Breast epithelium (tissue), 4 donors: ENCODE measurements around the gene EEF1A2. TPM values are rescaled to one million over a fixed set of nuclear protein-coding genes. Genes with fewer than 3 reads are reported as not detected.

Experiments
- DNase-seq, 2 donors: peaks; one replicate each; pipeline ENCODE4 v3.0.0-alpha.2; 2019; ENCODE audit warnings: low spot score in 2 of 2
- H3K27ac ChIP-seq, 2 donors: fragments of 200-600 bp; sonication (generic) in 1 of 2; one replicate each; pipeline ENCODE4 v1.5.1; 2016 to 2019; ENCODE audit warnings: mild to moderate bottlenecking in 1 of 2
- H3K27me3 ChIP-seq, 2 donors: fragments of 200-600 bp; sonication (generic) in 1 of 2; one replicate each; pipeline versions ENCODE4 v1.5.1 to v1.6.0; 2017 to 2019; ENCODE audit warnings: control low read depth in 1 of 2, mild to moderate bottlenecking in 1 of 2
- H3K36me3 ChIP-seq: fragments of 200-600 bp; one replicate; pipeline ENCODE4 v1.5.1; 2019
- H3K4me1 ChIP-seq, 2 donors: fragments of 200-600 bp; sonication (generic); one replicate each; pipeline ENCODE4 v1.5.1; 2016 to 2019; ENCODE audit warnings: control low read depth in 1 of 2
- H3K4me3 ChIP-seq, 3 donors: fragments of 200-600 bp; sonication (generic); 1 replicate in 2 of 3; 2 replicates in 1 of 3; pipeline ENCODE4 v1.5.1; 2016 to 2019; ENCODE audit warnings: mild to moderate bottlenecking in 3 of 3, moderate library complexity in 2 of 3
- H3K9me3 ChIP-seq, 2 donors: fragments of 200-600 bp; sonication (generic) in 1 of 2; one replicate each; pipeline ENCODE4 v1.5.1; 2016 to 2019; ENCODE audit warnings: control low read depth in 1 of 2
- POLR2A ChIP-seq: fragments of 450-650 bp; IDR thresholded peaks from one replicate; pipeline ENCODE4 v1.6.1; 2016; ENCODE audit warnings: antibody characterized with exemption, mild to moderate bottlenecking, moderate library complexity
- POLR2AphosphoS5 ChIP-seq, 3 donors: sonication (generic); formaldehyde crosslinking; IDR thresholded peaks; one replicate each; pipeline ENCODE4 v1.6.1; 2017; ENCODE audit warnings: antibody characterized with exemption in 3 of 3
- intact Hi-C: fragments of 100-400 bp; cut with DNase I; formaldehyde crosslinking; loops from one replicate; pipeline ENCODE4 v1.15.1; 2023; ENCODE audit warnings: low total_unique reads
- total RNA-seq, 3 donors: library from RNA; depleted of rRNA; stranded (reverse); fragments of >200 nt; gene quantifications; one replicate each; pipeline ENCODE4 v1.1.0, GENCODE V29; 2016
- TF ChIP-seq, protein P1 (sequence below), 3 donors: fragments of 450-650 bp; IDR thresholded peaks; one replicate each; pipeline ENCODE4 v1.5.1; 2016 to 2017; ENCODE audit warnings: antibody characterized with exemption in 3 of 3, mild to moderate bottlenecking in 3 of 3, moderate library complexity in 3 of 3

Gene EEF1A2
- total RNA-seq, 3 donors from 2014 or later, result 0.48 to 20.6 (median 4.8) TPM

- Histone ChIP-seq H3K27ac (no peak overlapping the region), H3K9me3 (peaks cover 0 to 9% of the 10 kb centered on the region in 2 donors), H3K4me1 (peaks cover 0 to 15% of the 10 kb centered on the region in 2 donors), H3K4me3 (no peak overlapping the region), H3K36me3 (no peaks in the 10 kb centered on the region), H3K27me3 (no peaks in the 10 kb centered on the region)
- DNase-seq, result no peak
- TF ChIP-seq, protein P1, sequence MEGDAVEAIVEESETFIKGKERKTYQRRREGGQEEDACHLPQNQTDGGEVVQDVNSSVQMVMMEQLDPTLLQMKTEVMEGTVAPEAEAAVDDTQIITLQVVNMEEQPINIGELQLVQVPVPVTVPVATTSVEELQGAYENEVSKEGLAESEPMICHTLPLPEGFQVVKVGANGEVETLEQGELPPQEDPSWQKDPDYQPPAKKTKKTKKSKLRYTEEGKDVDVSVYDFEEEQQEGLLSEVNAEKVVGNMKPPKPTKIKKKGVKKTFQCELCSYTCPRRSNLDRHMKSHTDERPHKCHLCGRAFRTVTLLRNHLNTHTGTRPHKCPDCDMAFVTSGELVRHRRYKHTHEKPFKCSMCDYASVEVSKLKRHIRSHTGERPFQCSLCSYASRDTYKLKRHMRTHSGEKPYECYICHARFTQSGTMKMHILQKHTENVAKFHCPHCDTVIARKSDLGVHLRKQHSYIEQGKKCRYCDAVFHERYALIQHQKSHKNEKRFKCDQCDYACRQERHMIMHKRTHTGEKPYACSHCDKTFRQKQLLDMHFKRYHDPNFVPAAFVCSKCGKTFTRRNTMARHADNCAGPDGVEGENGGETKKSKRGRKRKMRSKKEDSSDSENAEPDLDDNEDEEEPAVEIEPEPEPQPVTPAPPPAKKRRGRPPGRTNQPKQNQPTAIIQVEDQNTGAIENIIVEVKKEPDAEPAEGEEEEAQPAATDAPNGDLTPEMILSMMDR (IDR thresholded peaks at IDR 0.05), result no peak
- no peak for TF ChIP-seq POLR2A
- TF ChIP-seq POLR2AphosphoS5 (IDR thresholded peaks at IDR 0.05), result no peak
- intact Hi-C loops, result no loop called here
Observed at GRCh38 chr20:63525185-63525584, 26.3 kb upstream of the EEF1A2 start.

DNA sequence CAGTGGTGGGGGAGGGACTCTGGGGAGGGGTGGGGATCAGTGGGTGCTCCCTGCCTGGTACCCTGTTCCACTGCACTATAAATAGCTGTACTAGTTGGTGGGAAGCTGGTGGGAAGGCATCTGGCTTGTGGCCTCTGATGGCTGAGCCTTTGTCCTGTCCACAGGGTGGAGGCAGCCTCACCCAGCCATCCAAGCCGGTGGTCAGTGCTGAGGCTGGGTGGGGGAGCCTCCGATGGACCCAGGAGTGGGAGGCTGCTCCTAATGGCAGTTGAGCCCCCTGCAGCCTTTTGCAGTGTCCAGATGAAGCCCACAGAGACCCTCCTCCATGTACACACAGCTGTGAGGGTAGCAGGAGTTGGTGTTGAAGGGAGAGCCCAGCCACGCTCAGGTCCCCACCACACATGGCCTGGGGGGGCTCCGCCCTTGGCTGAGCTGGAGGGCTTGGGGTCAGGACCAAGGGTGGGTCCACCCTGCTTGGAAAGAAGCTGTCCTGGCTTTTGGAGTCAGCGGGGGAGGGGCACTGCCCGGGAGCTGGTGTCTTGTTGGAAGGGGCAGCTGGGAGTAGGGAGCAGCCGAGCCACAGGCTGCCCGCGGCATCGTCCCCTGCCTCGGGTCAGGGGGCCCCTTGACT is 24.2 kb upstream of the EEF1A2 start:
- intact Hi-C loops, result no loop called here
- H3K9me3 ChIP-seq, result peaks cover 0 to 9% of the 10 kb centered on the region in 2 donors
- H3K27ac ChIP-seq, result no peak overlapping the region
- H3K36me3 ChIP-seq, result no peaks in the 10 kb centered on the region
- no peak for TF ChIP-seq POLR2A
- peaks cover 0 to 15% of the 10 kb centered on the region in 2 donors for H3K4me1 ChIP-seq
- H3K27me3 ChIP-seq, result no peaks in the 10 kb centered on the region
- peak overlapping the region in 1 of 3 donors; percentile 95 for H3K4me3 ChIP-seq
- DNase-seq, result no peak

- H3K9me3 ChIP-seq, result peaks cover 0 to 9% of the 10 kb centered on the region in 2 donors
- peaks cover 0 to 15% of the 10 kb centered on the region in 2 donors for H3K4me1 ChIP-seq
- H3K27ac ChIP-seq, result peak overlapping the region; percentile 21 to 99
- no peak for DNase-seq
- H3K27me3 ChIP-seq, result no peaks in the 10 kb centered on the region
- TF ChIP-seq, protein P1 (IDR thresholded peaks at IDR 0.05), result no peak
- no peak for TF ChIP-seq POLR2AphosphoS5 (IDR thresholded peaks at IDR 0.05)
- intact Hi-C loops, result no loop called here
- H3K4me3 ChIP-seq, result peak overlapping the region in 2 of 3 donors; percentile 90 to 95
- H3K36me3 ChIP-seq, result no peaks in the 10 kb centered on the region
Observed at GRCh38 chr20:63522091-63522868, 23.4 kb upstream of the EEF1A2 start.

- no peak for DNase-seq
- Histone ChIP-seq H3K36me3 (no peaks in the 10 kb centered on the region), H3K4me1 (peaks cover 0 to 15% of the 10 kb centered on the region in 2 donors), H3K9me3 (peaks cover 0 to 9% of the 10 kb centered on the region in 2 donors), H3K27me3 (no peaks in the 10 kb centered on the region), H3K4me3 (peak overlapping the region; percentile 85 to 95 (median 90)), H3K27ac (peak overlapping the region; percentile 99)
- intact Hi-C loops, result no loop called here
- TF ChIP-seq, protein P1 (IDR thresholded peaks at IDR 0.05), result no peak
- TF ChIP-seq POLR2A, result no peak
Observed at GRCh38 chr20:63521602-63522001, 22.7 kb upstream of the EEF1A2 start.

- Histone ChIP-seq H3K27me3 (no peaks in the 10 kb centered on the region), H3K36me3 (no peaks in the 10 kb centered on the region), H3K4me3 (peak overlapping the region; percentile 85 to 95 (median 90)), H3K4me1 (peaks cover 0 to 15% of the 10 kb centered on the region in 2 donors), H3K27ac (peak overlapping the region; percentile 99), H3K9me3 (peaks cover 0 to 9% of the 10 kb centered on the region in 2 donors)
- intact Hi-C loops, result no loop called here
- TF ChIP-seq POLR2AphosphoS5 (IDR thresholded peaks at IDR 0.05) (no peak), POLR2A (no peak)
- TF ChIP-seq, protein P1 (IDR thresholded peaks at IDR 0.05), result no peak
- peak; percentile 81 to 85 for DNase-seq
Observed at GRCh38 chr20:63520934-63521601, 22.2 kb upstream of the EEF1A2 start.
